ENCODE measurements around the gene SNX9.

The SNX9 gene

GRCh38 chr6:157981395-157982101 is 158.5 kb downstream of the SNX9 start, which contains the start of gene SYNJ2:
Gene SYNJ2, plus strand, starts transcription at chr6:157981863. Its CDS starts 99 bp downstream, at chr6:157981962.
- peak; percentile 70 for DNase-seq

GRCh38 chr6:157982102-157982562 is 159.1 kb downstream of the SNX9 start:
- peak; percentile 19 for DNase-seq

- no peak for DNase-seq
These were observed 159.7 kb downstream of the SNX9 start for GRCh38 chr6:157982563-157983405.

- DNase-seq = no peak
These were observed 160.5 kb downstream of the SNX9 start for GRCh38 chr6:157983406-157984119.

DNA sequence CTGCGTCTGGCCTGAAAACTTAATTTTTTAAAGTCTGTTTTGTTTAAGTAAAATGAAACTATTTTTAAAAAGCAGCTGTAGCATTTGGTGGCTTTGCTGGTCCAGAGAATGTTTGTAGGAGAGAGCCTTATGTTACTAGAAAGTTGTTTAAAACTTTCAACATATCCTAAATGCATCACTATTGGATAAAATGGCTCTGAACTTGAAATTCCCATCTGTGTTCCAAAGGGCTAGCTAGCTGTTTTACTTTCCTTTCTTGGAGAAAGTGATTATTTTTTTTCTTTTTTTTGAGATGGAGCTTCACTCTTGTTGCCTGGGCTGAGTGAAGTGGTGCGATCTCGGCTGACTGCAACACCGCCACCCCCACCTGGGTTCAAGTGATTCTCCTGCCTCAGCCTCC is 161.1 kb downstream of the SNX9 start:
- no peak for DNase-seq

DNA sequence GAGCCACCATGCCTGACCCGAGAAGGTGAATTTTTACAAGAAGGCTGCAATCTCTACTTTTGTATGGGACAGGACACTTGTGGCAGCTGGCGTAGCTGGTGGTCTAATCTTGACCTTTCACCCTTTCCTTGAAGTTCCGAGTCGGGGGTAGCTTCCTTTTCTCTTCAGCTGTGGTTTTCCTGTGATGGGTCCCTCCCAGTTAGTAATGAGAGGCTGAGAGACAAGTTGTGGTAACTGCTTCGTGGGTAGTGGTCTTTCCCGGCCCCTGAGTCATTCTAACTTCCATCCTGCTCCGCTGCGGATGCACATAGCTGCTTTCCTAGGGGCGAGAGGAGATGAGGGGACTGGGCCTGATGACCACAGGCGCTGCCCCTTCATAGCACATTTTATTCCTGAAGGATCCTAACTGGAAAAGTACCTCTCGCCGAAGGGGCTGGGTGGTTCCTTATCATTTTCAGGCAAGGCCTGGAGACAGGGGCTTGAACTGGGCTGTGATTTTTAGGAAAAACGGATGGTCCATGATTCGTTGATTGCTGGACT is 161.7 kb downstream of the SNX9 start:
- DNase-seq = no peak

DNA sequence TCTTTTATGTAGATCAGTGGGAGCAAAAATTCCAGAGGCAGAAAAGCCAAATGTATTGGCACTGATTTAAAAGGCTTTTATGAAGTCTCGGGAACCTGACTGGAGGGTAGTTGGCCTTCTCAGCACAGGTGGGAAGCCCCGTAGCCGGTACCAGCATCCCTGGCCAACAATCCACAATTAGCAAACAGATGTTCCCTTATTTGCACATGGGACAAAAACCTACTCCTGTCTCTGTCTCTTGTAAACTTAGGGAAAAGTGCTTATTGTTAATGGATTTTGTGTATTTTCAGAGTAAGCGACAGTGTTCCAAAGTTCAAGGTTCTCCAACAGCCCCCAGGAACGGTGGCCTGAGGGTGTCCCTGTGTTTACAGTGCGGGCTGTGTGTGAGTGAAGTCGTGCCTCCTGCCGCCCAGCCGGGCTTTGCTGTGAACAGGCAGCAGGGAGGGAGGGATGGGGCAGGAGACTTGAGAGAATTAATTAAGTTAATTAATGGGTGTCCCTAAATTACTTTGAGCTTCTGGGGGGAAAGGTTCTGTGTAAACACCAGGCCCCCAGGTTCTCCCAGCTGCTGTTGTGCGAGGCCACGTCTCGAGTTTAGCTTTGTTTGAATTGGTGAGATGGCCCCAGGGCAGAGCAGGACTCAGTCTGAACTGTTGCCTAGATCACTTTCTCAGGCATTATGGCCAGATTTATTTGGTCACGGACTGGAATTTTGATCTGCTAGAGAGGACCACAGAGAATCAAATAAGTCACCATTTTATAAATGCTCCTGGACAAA is 162.5 kb downstream of the SNX9 start:
- no peak for DNase-seq

- DNase-seq = no peak
These were observed 165.0 kb downstream of the SNX9 start for GRCh38 chr6:157987788-157988699.

DNA sequence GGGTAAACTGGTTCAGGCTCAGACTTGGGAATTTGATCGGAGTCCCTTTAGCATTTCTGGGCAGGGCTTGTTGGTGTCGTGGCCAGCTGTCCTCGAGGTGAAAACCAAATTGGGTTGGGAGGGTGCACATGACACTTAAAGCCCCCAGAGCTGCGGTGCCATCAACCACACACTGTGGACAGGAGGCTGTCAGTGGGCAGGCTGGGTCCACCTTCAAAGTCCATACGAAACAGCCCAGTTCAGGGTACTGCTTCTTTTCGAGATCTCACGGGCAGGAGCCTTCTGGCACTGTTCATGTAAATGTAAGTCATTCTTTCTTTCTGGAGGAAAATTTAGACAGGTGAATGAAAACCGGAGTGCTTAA is 165.6 kb downstream of the SNX9 start:
- no peak for DNase-seq

- no peak for DNase-seq
These were observed 166.7 kb downstream of the SNX9 start for GRCh38 chr6:157989541-157990289.

DNA sequence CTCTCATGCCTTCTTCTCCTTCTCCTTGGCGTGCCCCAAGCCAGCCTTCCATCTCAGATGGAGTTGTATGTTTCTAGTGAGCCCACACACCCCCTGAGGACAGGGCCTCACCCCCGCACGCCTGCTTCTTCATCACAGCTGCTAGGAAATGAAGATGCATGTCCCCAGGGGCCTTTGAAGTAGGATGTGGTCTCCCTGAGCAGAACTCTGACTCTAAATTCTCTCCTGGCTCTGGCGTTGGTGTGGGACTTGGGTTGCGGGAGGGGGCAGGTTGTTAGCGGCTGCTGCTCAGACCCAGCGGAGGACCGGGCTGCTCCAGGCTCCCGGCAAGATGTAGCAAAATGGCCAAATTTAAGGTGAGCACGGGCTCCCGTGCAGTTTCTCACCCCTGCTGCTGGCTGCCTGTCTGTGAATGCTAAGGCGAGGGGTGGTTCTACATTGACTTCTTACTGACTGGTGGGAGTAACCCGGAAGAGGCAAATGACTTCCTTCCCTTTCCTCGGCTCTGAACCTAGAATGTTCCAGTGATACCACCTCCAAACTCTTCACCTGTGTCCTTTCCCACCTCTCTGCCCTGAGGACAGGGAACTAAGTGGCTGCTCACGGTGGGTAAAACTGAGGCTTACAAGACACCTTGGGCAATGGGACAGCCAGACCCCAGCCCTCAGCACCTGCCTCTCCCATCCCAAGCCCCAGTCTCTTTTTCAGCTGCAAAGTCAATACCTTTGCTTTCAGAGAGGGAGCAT is 167.4 kb downstream of the SNX9 start:
- no peak for DNase-seq

DNA sequence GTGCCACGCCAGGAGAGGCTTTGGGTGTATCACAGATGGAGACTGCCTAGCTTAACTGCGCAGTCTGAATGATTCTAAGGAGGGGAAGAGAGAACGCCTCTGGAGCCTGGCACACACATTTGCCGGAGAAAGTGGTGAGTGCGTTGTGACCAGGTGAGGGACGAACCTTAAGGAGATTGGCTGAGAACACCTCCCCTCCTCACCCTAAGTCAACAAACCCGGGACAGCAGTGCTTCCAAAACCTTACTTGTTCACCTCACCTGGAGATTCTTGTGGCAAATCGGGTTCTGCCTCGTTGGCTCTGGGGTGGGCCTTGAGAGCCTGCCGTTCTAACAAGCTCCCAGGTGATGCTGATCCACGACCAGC is 168.0 kb downstream of the SNX9 start:
- DNase-seq = no peak

DNA sequence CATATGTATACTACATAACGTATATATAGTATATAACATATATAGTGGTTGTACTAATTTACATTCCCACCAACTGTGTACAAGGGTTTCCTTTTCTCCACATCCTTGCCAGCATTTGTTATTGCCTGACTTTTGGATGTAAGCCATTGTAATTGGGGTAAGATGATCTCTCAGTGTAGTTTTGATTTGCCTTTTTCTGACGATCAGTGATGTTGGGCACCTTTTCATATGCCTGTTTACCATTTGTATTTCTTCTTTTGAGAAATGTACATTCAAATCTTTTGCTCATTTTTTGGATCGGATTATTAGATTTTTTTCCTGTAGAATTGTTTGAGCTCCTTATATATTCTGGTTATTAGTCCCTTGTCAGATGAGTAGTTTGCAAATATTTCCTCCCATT is 170.0 kb downstream of the SNX9 start:
- DNase-seq = no peak

DNA sequence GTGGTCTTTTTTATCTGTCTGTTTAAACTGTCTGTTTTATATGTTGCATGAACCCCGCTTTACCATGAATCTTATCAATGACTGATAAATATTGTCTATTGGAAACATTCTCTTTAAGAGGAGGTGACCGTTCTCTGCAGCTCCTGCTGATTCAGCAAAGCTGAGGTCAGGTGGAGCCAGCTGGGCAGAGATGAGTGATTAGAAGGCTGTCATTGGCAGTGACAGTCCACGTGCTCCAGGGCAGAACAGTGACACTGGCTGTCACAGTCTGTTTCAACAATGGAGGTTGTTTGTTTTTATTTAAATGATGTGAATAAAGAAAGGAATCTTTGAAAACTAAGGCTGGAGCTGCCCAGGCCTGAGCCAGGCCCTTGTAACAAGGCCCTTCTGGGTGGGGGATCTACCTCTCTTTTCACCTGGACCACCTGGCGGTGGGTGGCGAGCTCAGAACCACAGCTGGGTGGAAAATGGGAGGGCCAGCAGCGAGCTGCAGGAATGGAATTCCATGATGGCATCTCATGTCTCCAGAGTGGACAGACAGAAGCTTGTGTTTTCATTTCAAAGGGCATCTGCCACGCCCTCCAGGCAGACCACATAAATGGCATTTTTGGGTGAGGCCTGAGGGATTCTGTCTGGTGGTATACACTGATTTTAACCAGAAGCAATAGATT is 171.2 kb downstream of the SNX9 start:
- DNase-seq = no peak
